K562 (cell line): ENCODE results near the gene IGF2BP3. TPM values are rescaled to one million over a fixed set of nuclear protein-coding genes. Genes with fewer than 3 reads are reported as not detected.
A peak's percentile ranks its signal among the peaks of the same experiment; 100 is the strongest.

Source experiments
- EGR1 ChIP-seq: fragments of 450-650 bp; conservative IDR thresholded peaks from 2 replicates; pipeline ENCODE4 v1.6.1; 2017; ENCODE audit warnings: mild to moderate bottlenecking
- FOS ChIP-seq: IDR thresholded peaks from 3 replicates; pipeline ENCODE4 v1.6.1; 2011; ENCODE audit not compliant: insufficient read length; ENCODE audit errors: extremely low read depth
- FOXK1 ChIP-seq: sonication (generic); formaldehyde crosslinking; IDR thresholded peaks from 2 replicates; pipeline ENCODE4 v1.8.0; 2022; ENCODE audit warnings: missing genetic modification reagents, mild to moderate bottlenecking, borderline replicate concordance
- GTF3C2 ChIP-seq: IDR thresholded peaks from 3 replicates; pipeline ENCODE4 v1.6.1; 2011; ENCODE audit warnings: borderline replicate concordance, mild to moderate bottlenecking, moderate library complexity; ENCODE audit not compliant: insufficient read length; ENCODE audit errors: extremely low read depth
- IRF2 ChIP-seq: sonication (generic); formaldehyde crosslinking; IDR thresholded peaks from 2 replicates; pipeline ENCODE4 v1.8.1; 2022; ENCODE audit warnings: mild to moderate bottlenecking, missing genetic modification reagents
- JUND ChIP-seq, 2 experiments: IDR thresholded peaks; 2 replicates in 1 of 2; 3 replicates in 1 of 2; pipeline ENCODE4 v1.6.1; 2011; ENCODE audit warnings: borderline replicate concordance in 2 of 2, low read depth in 2 of 2, low read length in 2 of 2, improper control_type of control experiment in 1 of 2, missing biosample characterization in 1 of 2, missing genetic modification characterization in 1 of 2, missing genetic modification reagents in 1 of 2
- MAFK ChIP-seq: IDR thresholded peaks from 2 replicates; pipeline ENCODE4 v1.6.1; 2011; ENCODE audit warnings: low read length, improper control_type of control experiment
- MLX ChIP-seq, 2 experiments: fragments of 450-650 bp in 1 of 2; sonication (generic) in 1 of 2; formaldehyde crosslinking; conservative IDR thresholded peaks; 2 replicates each; pipeline versions ENCODE4 v1.4.0 to v1.8.1; 2020 to 2022; ENCODE audit warnings: mild to moderate bottlenecking in 1 of 2, missing genetic modification reagents in 1 of 2
- RBM14 ChIP-seq: fragments of 200-400 bp; formaldehyde crosslinking; IDR thresholded peaks from 2 replicates; pipeline ENCODE4 v1.6.1; 2018; ENCODE audit warnings: low read depth, mild to moderate bottlenecking, low read length, moderate library complexity, borderline replicate concordance; ENCODE audit not compliant: insufficient read depth
- SPI1 ChIP-seq: IDR thresholded peaks from 2 replicates; pipeline ENCODE4 v1.6.1; 2011; ENCODE audit warnings: low read depth, low read length, control low read depth, borderline replicate concordance
- ZBTB1 ChIP-seq: sonication (generic); formaldehyde crosslinking; IDR thresholded peaks from 2 replicates; pipeline ENCODE4 v1.8.1; 2023; ENCODE audit warnings: missing genetic modification reagents, low read depth, mild to moderate bottlenecking, borderline replicate concordance
- ZBTB43 ChIP-seq: sonication (generic); formaldehyde crosslinking; IDR thresholded peaks from 2 replicates; pipeline ENCODE4 v1.8.0; 2023; ENCODE audit warnings: mild to moderate bottlenecking, missing genetic modification reagents
- ZNF232 ChIP-seq: sonication (generic); formaldehyde crosslinking; IDR thresholded peaks from 2 replicates; pipeline ENCODE4 v1.8.0; 2022; ENCODE audit warnings: mild to moderate bottlenecking, missing genetic modification reagents
- ZNF551 ChIP-seq: fragments of 250-450 bp; sonication (Bioruptor Pico); IDR thresholded peaks from 2 replicates; pipeline ENCODE4 v1.5.0; 2021; ENCODE audit warnings: mild to moderate bottlenecking, moderate library complexity
- ZNF699 ChIP-seq: fragments of 250-450 bp; sonication (Bioruptor Pico); IDR thresholded peaks from 2 replicates; pipeline ENCODE4 v1.8.0; 2021; ENCODE audit warnings: mild to moderate bottlenecking, moderate library complexity; ENCODE audit not compliant: insufficient replicate concordance
- polyA plus RNA-seq, 8 experiments: library from polyadenylated mRNA; depleted of rRNA in 4 of 8; stranded (reverse) in 5 of 8; unstranded in 3 of 8; fragments of >200 nt; fragmentation: Nextera tagmentation in 2 of 8; fragmentation: Illumina TruSeq in 1 of 8; extraction: Ambion mirVana in 2 of 8; extraction: Trizol in 1 of 8; gene quantifications; 2 replicates each; pipeline versions ENCODE4 v1.2.1 to v1.2.3, GENCODE V29; 2011 to 2014; ENCODE audit warnings: inconsistent platforms in 1 of 8, missing spikeins in 1 of 8
- total RNA-seq, 7 experiments: library from RNA; depleted of rRNA in 6 of 7; stranded (reverse); fragments of >200 nt in 6 of 7; fragmentation: Illumina TruSeq in 2 of 7; extraction: Trizol in 2 of 7; gene quantifications; 2 replicates each; pipeline versions ENCODE4 v1.2.1 to v1.2.3, GENCODE V29; 2011 to 2021; ENCODE audit warnings: low replicate concordance in 1 of 7
- TF ChIP-seq, protein P1 (sequence below), 3 experiments: IDR thresholded peaks in 2 of 3; conservative IDR thresholded peaks in 1 of 3; 2 replicates each; pipeline ENCODE4 v1.5.1; 2011 to 2012; ENCODE audit warnings: low read length in 3 of 3, mild to moderate bottlenecking in 3 of 3, control low read depth in 2 of 3, improper control_type of control experiment in 1 of 3, inconsistent platforms in 1 of 3, low read depth in 1 of 3, mixed read lengths in 1 of 3, moderate library complexity in 1 of 3; ENCODE audit not compliant: insufficient read depth in 2 of 3
- TF ChIP-seq, protein P2 (sequence below): fragments of 450-650 bp; IDR thresholded peaks from 2 replicates; pipeline ENCODE4 v1.6.1; 2016; ENCODE audit warnings: borderline replicate concordance

Gene IGF2BP3
- total and polyA plus RNA-seq, 9 of the 15 experiments (the other 6 are each of a cell fraction or from before 2014, with no cell fraction given), result 8.4 to 88.1 (median 61.2) TPM

DNA sequence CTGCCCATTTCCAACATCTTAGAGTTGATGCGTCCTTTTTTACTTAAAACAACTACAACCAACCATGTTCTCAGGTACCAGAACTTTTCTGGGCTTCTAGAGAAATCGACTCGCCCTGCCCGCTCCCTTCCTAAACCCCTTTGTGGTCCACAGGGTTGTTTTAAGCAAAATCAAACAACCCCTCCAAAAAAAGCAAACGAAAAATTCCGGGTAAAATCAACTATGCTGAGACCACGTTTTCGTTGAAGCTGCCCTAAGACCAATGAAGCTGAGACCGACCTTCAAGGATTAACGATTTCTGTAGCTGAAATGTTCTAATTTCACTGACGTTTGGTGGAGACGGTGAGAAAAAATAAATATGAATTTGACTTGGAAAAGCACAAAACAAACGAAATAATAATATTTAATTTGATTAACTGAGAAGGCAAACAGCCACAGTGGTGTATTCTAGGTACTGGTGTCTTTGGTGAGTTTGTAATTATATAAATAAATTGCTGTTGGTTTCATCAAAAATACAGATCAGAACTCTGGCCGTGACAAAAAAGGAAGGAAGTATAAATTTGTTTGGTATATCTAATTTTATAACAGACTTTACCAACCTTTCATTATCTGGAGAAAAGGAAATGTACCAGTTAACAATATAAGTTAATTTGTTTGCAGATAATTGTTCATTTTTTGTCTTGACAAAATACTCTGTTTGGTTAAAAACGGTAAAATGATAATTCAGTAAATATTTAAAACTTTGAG lies 4.7 kb upstream of the IGF2BP3 start (continued):
- TF ChIP-seq, protein P1, sequence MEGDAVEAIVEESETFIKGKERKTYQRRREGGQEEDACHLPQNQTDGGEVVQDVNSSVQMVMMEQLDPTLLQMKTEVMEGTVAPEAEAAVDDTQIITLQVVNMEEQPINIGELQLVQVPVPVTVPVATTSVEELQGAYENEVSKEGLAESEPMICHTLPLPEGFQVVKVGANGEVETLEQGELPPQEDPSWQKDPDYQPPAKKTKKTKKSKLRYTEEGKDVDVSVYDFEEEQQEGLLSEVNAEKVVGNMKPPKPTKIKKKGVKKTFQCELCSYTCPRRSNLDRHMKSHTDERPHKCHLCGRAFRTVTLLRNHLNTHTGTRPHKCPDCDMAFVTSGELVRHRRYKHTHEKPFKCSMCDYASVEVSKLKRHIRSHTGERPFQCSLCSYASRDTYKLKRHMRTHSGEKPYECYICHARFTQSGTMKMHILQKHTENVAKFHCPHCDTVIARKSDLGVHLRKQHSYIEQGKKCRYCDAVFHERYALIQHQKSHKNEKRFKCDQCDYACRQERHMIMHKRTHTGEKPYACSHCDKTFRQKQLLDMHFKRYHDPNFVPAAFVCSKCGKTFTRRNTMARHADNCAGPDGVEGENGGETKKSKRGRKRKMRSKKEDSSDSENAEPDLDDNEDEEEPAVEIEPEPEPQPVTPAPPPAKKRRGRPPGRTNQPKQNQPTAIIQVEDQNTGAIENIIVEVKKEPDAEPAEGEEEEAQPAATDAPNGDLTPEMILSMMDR (IDR thresholded peaks at IDR 0.05 in 2 of 3, conservative IDR thresholded peaks at IDR 0.05 in 1 of 3; ENCODE audit: insufficient read depth in 2 of 3, low read depth in 1 of 3, low read length in 3 of 3), result no peak
- TF ChIP-seq ZNF232, result no peak
- TF ChIP-seq ZBTB1 (CRISPR knock-in tag), result no peak
- no peak for TF ChIP-seq GTF3C2
- TF ChIP-seq, protein P2, sequence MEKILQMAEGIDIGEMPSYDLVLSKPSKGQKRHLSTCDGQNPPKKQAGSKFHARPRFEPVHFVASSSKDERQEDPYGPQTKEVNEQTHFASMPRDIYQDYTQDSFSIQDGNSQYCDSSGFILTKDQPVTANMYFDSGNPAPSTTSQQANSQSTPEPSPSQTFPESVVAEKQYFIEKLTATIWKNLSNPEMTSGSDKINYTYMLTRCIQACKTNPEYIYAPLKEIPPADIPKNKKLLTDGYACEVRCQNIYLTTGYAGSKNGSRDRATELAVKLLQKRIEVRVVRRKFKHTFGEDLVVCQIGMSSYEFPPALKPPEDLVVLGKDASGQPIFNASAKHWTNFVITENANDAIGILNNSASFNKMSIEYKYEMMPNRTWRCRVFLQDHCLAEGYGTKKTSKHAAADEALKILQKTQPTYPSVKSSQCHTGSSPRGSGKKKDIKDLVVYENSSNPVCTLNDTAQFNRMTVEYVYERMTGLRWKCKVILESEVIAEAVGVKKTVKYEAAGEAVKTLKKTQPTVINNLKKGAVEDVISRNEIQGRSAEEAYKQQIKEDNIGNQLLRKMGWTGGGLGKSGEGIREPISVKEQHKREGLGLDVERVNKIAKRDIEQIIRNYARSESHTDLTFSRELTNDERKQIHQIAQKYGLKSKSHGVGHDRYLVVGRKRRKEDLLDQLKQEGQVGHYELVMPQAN, result 0 out of 2 replicates have a peak, but pooled peaks have one; percentile 61
- no peak for TF ChIP-seq ZNF699 (CRISPR knock-in tag)
- no peak for TF ChIP-seq JUND (IDR thresholded peaks at IDR 0.05; ENCODE audit: borderline replicate concordance, low read depth, low read length)
- no peak for TF ChIP-seq JUND (tag; IDR thresholded peaks at IDR 0.05; ENCODE audit: borderline replicate concordance, low read depth, low read length)
- TF ChIP-seq SPI1, result no peak
- no peak for TF ChIP-seq FOXK1 (CRISPR knock-in tag)
- no peak for TF ChIP-seq ZBTB43 (CRISPR knock-in tag)
- no peak for TF ChIP-seq FOS
- TF ChIP-seq EGR1, result no peak
- no peak for TF ChIP-seq IRF2 (CRISPR knock-in tag)
- TF ChIP-seq MAFK, result no peak
- TF ChIP-seq RBM14, result no peak
- TF ChIP-seq MLX (CRISPR knock-in tag; conservative IDR thresholded peaks at IDR 0.05), result no peak
- no peak for TF ChIP-seq ZNF551 (CRISPR knock-in tag)
